ENCODE data around the gene POPDC2.
"Not testable (repeated sequence)": the region's sequence is repeated elsewhere in the genome, so short reads cannot be mapped to it uniquely, and the experiment has no call there.

POPDC2 gene

DNA sequence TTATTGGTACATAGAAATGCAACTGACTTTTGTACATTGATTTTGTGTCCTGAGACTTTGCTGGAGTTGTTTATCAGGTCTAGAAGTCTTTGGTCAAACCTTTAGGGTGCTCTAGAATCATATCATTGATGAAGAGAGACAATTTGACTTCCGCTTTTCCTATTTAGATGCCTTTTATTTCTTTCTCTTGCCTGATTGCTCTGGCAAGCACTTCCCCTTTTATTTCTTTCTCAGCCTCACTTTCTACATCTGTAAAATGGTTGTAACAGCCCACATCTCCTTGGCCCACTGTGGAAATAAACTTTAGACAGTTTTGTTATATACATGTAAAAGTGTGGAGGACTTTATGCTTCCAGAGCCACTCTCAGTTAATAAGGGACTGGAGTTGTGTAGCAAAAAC is 48.7 kb downstream of the POPDC2 start:
- DNase-seq: no peak

DNA sequence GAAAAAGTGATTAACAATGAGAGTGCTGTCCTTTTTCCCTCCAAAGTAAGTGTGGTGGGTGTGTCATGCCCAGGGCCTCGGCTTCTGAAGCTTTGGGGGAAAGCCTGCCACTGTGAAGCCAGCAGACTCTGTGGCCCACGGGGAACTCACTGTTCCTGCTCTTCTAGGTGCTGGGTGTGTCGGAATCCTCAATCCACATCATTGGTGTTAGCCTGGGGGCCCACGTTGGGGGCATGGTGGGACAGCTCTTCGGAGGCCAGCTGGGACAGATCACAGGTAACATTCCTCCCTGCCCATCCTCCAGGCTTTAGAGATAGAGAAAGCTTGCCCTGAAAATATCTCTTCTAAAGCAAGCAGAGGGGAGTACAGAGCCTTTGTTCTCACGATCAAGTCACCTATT is 51.1 kb downstream of the POPDC2 start:
- no peak for DNase-seq

DNA sequence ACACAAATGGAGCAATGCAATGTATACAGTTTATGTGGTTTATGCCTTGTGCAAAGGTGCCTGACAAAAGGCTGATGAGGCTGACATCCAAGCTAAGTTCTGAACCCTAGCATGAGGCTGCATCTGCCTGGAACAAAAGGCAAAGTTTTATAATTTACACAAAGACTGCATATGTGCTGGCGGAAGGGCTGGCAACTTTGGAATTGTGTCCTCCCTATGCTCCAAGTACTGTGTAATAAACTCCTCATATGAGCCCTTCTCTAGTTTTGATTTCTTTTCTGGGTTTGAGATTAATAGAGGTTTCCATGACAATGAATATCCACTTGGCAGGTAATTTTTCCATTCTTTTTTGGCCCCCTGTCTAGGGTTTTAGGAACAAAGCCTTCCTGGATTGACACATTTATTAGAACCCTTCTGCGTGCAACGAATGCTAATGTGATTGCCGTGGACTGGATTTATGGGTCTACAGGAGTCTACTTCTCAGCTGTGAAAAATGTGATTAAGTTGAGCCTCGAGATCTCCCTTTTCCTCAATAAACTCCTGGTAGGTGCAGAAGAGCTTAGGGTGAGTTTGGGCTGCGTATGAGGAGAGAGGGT is 51.9 kb downstream of the POPDC2 start:
- DNase-seq: no peak

DNA sequence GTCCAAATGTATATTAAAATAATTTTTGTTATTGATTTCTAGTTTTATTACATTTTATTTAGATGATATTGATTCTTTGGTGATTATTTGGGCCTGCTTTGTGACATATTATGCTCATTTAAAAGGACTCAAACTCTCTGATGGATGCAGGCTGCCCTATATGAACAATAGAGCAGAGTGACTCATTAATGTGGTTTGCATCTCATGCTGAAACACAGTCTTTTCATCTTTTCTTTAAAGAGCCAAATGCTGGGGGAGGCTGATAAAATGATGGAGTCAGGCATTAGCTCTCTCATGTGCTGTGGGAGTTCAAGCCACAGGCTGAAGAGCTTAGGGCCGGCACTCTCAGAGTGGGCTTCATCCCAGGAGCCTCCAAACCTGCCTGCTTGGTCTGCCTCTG is 55.5 kb downstream of the POPDC2 start:
- no peak for DNase-seq

DNA sequence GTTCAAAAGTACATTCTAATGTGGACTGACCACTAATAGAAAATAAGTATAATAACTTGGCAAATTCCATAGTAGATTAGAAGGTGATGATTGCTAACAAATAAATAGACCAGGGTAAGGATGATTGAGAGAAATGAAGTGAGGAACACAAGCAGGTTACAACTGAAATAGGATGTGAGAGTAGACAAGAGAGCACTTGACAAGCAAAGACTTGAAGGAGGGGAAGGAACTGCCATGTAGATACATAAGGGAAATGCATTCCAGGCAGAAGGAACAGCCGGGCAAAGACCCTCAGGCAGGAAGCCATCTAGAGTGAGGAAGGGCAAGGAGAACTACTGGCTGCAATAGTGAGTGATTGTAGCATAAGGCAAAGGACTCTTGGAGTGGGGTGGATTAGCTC is 57.7 kb downstream of the POPDC2 start:
- no peak for DNase-seq

DNA sequence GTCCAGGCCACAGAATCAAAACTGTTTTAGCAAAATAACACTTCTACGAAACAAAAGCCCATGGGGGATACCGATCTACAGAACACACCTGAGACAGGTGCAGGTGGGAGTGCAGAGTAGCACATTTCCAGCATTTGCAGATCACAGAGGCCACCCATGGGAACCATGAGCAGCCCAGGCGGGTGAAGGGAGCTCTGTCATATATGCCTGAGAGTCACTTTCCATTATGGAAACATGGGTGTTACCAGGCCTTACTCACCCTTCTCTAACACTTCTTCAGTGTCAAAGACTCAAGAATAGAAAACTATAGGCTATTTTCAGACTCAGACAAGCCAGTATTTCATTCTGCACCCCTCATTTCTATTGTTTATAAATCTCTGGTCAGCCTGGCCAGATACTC is 59.2 kb downstream of the POPDC2 start:
- DNase-seq: no peak

DNA sequence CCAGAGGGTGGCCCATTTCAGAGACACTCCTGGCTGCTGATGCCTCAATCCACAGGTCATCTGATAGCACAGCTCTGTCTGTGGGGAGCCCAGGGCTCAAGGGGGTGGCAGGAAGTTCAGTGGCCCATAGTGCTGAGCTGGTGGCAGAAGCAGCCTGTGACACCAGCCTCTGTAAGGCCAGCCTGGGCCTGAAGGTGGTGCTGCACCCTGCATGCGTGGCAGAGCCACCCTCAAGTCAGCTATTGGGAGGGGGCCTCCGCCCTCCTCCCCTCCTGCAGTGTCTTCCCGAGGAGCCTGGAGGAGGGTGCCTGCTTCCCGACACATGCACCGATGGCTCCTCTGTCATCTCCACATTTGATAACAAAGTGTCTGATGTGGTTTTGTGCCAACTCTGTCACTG is 59.7 kb downstream of the POPDC2 start:
- no peak for DNase-seq

DNA sequence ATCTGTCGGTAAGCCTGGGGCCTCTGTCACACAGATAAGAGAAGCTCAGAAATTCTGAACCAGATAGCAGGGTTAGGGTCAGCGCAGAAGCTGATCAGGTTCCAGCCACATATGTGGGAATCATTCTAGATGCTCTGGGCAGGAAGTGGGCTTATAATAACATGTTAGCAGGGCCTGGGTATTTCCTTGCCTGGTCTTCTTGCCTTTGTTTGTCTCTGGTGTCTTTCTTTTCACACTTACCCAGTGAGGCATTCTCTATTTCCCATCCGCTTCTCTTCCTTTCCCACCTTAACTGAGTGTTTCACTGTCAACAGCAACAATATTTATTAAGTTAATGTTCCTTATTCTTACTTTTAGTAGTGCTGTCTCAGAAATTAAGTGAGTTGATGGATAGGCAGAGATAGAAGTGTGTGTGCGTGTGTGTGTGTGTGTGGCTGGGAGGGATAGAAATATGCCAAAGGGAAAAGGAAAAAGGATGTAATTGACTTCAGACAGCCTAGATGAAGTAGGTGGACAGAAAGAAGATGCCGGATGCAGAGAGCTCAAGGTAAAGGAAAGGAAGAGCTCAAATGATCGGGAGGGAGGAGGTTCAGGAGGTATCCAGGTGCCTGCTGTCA is 60.7 kb downstream of the POPDC2 start:
- no peak for DNase-seq

DNA sequence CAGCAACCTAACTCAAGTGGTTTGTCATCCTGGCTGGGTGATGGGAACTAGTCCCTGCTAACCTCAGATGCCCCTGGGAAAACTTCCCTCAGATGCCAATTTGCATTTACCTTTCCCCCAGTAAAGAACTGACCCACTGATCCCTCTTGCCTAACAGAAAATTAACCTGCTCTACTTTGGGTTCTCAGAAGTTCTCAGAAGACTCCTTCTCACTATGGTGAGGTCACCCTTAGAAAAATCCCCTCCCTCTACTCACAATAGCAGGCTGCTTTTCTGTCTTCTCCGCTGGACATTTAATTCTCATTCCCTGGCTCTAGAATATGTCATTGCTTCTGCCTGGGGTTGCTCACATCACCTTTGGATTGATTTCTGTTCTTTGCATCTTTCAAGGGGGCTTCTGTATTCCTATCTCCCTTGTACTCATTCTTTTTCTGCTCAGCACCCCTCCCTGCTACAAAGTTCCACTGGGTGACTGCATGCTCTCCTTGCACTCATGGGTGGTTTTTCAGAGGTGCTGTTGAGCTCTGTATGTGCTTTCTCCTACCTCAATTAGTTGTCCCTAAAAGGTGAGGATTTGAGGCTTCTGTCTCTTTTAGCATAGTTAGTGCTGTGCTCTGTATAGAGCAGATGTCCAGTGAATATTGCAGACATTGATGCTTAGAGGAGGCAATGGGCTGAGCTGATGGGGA is 61.8 kb downstream of the POPDC2 start:
- no peak for DNase-seq

DNA sequence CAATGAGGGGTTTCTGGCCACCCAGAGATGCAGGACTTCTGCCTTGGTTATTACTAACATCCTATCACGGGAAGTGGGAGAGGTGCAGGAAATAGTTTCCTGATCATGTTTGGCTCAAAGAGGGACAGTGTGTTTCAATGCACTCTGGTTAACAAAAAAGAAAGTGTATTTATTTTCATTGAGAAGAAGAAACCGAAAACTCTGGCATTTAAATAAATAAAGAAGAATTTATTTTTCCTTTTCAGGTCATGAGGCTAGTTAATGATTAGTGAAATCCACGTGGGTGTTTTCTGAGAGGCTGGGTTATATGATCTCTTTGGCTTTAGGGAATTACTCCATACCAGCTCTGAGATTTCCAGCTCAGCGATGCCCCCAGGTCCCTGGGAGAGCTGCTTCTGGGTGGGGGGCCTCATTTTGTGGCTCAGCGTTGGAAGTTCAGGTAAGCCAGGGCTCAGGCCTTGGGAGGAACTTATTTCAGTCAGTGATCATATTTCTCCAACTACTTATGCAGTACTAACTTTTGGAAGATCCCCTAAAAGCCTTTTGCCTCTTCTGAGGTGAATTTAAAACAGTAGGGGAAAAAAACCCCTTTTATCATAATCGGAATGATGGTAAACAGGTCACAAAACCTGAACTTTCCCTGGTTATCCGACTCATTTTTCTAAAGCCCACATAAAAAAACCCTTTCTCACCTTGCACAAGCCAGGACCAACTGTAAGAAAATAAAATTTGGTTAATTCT is 62.7 kb downstream of the POPDC2 start, which contains the start of gene PLA1A:
PLA1A (plus strand) TSS at position 338 of the 741 bp plus-strand sequence; CDS start at position 367, 29 bp downstream.
- DNase-seq: no peak

DNA sequence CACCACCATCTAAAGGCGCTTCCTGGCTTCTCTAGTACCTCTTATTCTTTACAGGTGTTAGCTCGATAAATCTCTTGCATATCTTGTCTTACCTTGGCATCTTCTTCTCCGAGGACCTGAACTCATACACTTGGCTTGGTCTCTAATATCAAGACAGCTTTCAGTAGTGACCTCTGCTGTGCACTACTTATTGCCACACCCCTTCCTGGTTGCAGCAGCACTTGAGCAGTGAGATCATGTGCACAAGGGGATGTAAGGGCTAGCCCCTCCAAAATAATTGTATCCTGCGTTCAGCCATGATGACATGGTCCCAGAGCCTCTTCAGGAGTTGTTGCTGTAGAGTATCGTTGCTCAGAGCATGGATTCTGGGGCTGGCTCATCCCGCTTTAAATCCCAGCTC is 64.0 kb downstream of the POPDC2 start:
- DNase-seq: no peak

DNA sequence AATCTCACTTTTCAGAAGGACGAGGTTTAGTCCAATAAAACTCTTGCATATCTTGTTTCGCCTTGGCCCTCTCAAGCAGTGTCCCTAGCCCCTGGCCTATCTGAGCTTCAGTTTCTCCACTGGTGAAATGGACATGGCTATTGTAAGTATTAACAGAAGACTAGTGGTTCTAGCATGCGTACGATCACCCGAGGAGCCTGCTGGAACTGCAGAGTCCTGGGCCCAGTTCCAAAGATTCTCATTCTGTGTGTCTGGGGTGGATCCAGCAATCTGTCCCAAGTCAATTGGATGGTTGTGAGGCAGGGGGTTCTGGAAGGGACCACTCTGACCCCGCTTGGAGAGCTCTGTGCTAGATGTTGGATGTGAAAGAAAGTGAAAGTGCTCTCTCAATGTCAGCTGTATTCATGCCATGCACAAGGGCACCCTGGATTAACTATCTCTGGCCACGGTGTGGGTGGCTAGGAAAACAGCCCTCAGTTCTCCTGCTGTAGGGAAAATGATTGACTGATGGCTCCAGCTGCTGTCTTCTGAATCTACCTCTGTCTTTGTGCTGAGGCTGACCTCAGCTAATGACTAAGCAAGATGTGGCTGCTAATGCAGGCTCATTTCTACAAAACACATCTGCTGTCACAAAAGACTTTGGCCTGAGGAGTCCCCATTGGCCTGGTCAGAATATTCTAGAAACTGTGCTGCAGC is 64.6 kb downstream of the POPDC2 start:
- no peak for DNase-seq

DNA sequence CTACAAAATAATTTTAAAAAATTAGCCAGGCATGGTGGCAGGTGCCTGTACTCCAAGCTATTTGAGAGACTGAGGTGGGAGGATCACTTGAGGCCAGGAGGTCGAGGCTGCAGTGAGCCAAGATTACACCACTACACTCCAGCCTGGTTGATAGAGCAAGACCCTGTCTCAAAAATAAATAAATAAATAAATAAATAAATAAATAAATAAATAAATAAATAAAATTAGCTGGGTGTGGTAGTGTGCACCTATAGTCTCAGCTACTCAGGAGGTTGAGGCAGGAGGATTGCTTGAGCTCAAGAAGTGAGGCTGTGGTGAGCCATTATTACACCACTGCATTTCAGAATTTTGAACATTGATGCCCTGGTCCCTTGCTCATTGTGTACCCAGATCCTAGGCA is 65.5 kb downstream of the POPDC2 start:
- DNase-seq: not testable (repeated sequence)

DNA sequence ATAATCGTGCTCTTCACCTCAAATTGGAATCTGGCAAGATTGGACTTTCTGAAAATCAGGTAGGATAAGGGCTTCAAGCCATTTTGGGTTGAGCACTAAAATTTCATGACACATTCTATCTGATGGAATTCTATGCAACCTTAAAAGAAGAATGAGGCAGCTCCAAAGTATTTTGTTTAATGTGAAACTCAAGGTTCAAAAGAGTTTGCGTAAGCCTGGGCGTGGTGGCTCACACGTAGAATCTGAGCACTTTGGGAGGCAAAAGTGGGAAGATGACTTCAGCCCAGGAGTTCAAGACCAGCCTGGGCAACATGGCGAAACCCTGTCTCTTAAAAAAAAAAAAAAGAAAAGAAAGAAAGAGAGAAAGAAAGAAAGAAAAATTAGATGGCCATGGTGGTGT is 66.3 kb downstream of the POPDC2 start:
- no peak for DNase-seq

DNA sequence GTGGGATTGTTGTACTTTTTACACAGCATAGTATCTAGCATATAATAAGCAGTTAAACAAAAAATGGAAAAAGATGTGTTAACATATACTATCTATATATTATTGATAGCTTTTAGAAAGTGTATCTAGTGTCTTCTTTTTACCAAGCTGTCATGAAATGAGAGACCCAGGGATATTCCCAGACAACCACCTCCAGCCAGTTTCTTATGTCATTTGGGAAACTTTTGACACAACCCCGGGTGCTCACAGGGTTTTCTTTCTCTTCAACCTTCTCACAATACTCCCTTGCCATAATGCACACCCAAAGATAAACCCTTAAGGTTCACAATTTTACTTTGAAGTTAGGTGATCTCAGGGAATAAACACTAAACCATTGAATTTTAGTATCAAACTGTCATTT is 67.5 kb downstream of the POPDC2 start:
- DNase-seq: no peak

Measured in left hindlimb (tissue), 1 donor.